SU-DHL-6 (cell line): ENCODE measurements around the gene NR2F2.

Source experiments
- H2AFZ ChIP-seq: fragments of 200-600 bp; sonication (generic); 2 replicates; pipeline ENCODE4 v1.6.1; 2014; ENCODE audit warnings: low read depth, mild to moderate bottlenecking, moderate library complexity, mixed read lengths, antibody characterized with exemption, low read length; ENCODE audit not compliant: severe bottlenecking
- H3F3A ChIP-seq: fragments of 200-600 bp; shearing (Covaris generic); 2 replicates; pipeline ENCODE4 v1.6.0; 2016; ENCODE audit warnings: antibody characterized with exemption, mild to moderate bottlenecking; ENCODE audit not compliant: insufficient read depth
- H3K27ac ChIP-seq: fragments of 200-600 bp; sonication (generic); 2 replicates; pipeline ENCODE4 v1.5.1; 2016; ENCODE audit warnings: low read depth, mild to moderate bottlenecking, low read length, moderate library complexity, mixed read lengths
- H3K27me3 ChIP-seq: fragments of 200-600 bp; sonication (generic), shearing (Covaris generic); 2 replicates; pipeline ENCODE4 v1.6.0; 2014; ENCODE audit warnings: mild to moderate bottlenecking, low read length
- H3K36me3 ChIP-seq: fragments of 200-600 bp; sonication (generic); 2 replicates; pipeline ENCODE4 v1.6.1; 2014; ENCODE audit warnings: mild to moderate bottlenecking, low read length, mixed read lengths
- H3K4me2 ChIP-seq: fragments of 300-600, 200-600 bp; shearing (Covaris generic), sonication (generic); 2 replicates; pipeline ENCODE4 v1.6.0; 2014; ENCODE audit warnings: low read length, low read depth, mild to moderate bottlenecking; ENCODE audit not compliant: poor library complexity, severe bottlenecking
- H3K4me3 ChIP-seq: fragments of 200-600 bp; sonication (generic); 2 replicates; pipeline ENCODE4 v1.5.1; 2014; ENCODE audit warnings: antibody characterized with exemption, low read length, mild to moderate bottlenecking, mixed read lengths; ENCODE audit not compliant: insufficient read depth, poor library complexity, severe bottlenecking
- H3K79me2 ChIP-seq: fragments of 200-600 bp; sonication (generic); 2 replicates; pipeline ENCODE4 v1.6.1; 2014; ENCODE audit warnings: mild to moderate bottlenecking, low read length, moderate library complexity; ENCODE audit not compliant: insufficient read depth
- H3K9ac ChIP-seq: fragments of 200-600 bp; sonication (generic); 2 replicates; pipeline ENCODE4 v1.7.0; 2014; ENCODE audit warnings: mild to moderate bottlenecking, low read length
- H3K9me2 ChIP-seq: fragments of 200-600 bp; sonication (generic); replicated peaks from 2 replicates; pipeline ENCODE4 v1.6.1; 2014; ENCODE audit warnings: low read length; ENCODE audit not compliant: insufficient read depth
- H3K9me3 ChIP-seq: fragments of 200-600 bp; sonication (generic); 2 replicates; pipeline ENCODE4 v1.6.1; 2014; ENCODE audit warnings: low read length, mixed read lengths; ENCODE audit not compliant: insufficient read depth
- H4K20me1 ChIP-seq: fragments of 200-600 bp; sonication (generic); 2 replicates; pipeline ENCODE4 v1.6.1; 2014; ENCODE audit warnings: low read depth, mild to moderate bottlenecking, antibody characterized with exemption, low read length, moderate library complexity, mixed read lengths
- CTCF ChIP-seq: fragments of 200-600 bp; sonication (generic); IDR thresholded peaks from one replicate; pipeline ENCODE4 v1.5.1; 2017; ENCODE audit warnings: antibody characterized with exemption, mild to moderate bottlenecking, low read length, moderate library complexity; ENCODE audit not compliant: insufficient read depth, poor library complexity, severe bottlenecking
- EZH2phosphoT487 ChIP-seq: fragments of 200-600 bp; sonication (generic), shearing (Covaris generic); conservative IDR thresholded peaks from 2 replicates; pipeline ENCODE4 v1.6.1; 2018; ENCODE audit warnings: mild to moderate bottlenecking, antibody characterized with exemption, low read length, moderate library complexity, mixed read lengths

Gene NR2F2

GRCh38 chr15:96290679-96291078 lies 39.8 kb upstream of the NR2F2 start:
- Histone ChIP-seq H3K4me2 (no peak overlapping the region), H3K9me3 (no peaks in the 10 kb centered on the region), H2AFZ (no peak overlapping the region), H3K36me3 (no peaks in the 10 kb centered on the region), H3K27ac (no peak overlapping the region), H3K4me3 (no peak overlapping the region), H3K27me3 (no peaks in the 10 kb centered on the region), H3K79me2 (no peaks in the 10 kb centered on the region), H4K20me1 (no peaks in the 10 kb centered on the region), H3F3A (no peaks in the 10 kb centered on the region), H3K9ac (no peak overlapping the region), H3K9me2 (no peaks in the 10 kb centered on the region)
- TF ChIP-seq EZH2phosphoT487: no peak
- TF ChIP-seq CTCF: no peak

- Histone ChIP-seq H3K36me3 (no peaks in the 10 kb centered on the region), H3K79me2 (no peaks in the 10 kb centered on the region), H3K27me3 (no peaks in the 10 kb centered on the region), H3K4me3 (no peak overlapping the region), H2AFZ (no peak overlapping the region), H3K9me2 (no peaks in the 10 kb centered on the region), H4K20me1 (no peaks in the 10 kb centered on the region), H3K9ac (no peak overlapping the region), H3F3A (no peaks in the 10 kb centered on the region), H3K9me3 (no peaks in the 10 kb centered on the region), H3K27ac (no peak overlapping the region), H3K4me2 (no peak overlapping the region)
- TF ChIP-seq EZH2phosphoT487: no peak
- TF ChIP-seq CTCF: no peak
Measured at GRCh38 chr15:96292635-96293034, 37.9 kb upstream of the NR2F2 start.

GRCh38 chr15:96293441-96293840 lies 37.1 kb upstream of the NR2F2 start:
- no peaks in the 10 kb centered on the region for H3K27me3 ChIP-seq
- H2AFZ ChIP-seq: no peak overlapping the region
- no peak overlapping the region for H3K4me2 ChIP-seq
- no peak overlapping the region for H3K9ac ChIP-seq
- no peaks in the 10 kb centered on the region for H3K36me3 ChIP-seq
- no peaks in the 10 kb centered on the region for H3F3A ChIP-seq
- H3K27ac ChIP-seq: no peak overlapping the region
- no peak overlapping the region for H3K4me3 ChIP-seq
- H3K79me2 ChIP-seq: no peaks in the 10 kb centered on the region
- H3K9me2 ChIP-seq: no peaks in the 10 kb centered on the region
- TF ChIP-seq CTCF (no peak), EZH2phosphoT487 (no peak)
- no peaks in the 10 kb centered on the region for H4K20me1 ChIP-seq
- no peaks in the 10 kb centered on the region; the same call in 1 of the 2 replicates for H3K9me3 ChIP-seq
